Kidney capillary endothelial cell (primary cell): ENCODE results near the gene COMT.

Experiments used
- DNase-seq: peaks from one replicate; pipeline ENCODE4 v3.0.0-alpha.2; 2018; ENCODE audit warnings: low spot score

The COMT gene

GRCh38 chr22:20011993-20012740 is 70.6 kb downstream of the COMT start:
- DNase-seq: no peak

- no peak for DNase-seq
These were observed 71.3 kb downstream of the COMT start for GRCh38 chr22:20012741-20013331.

GRCh38 chr22:20013382-20013871 is 71.9 kb downstream of the COMT start:
- DNase-seq: no peak

GRCh38 chr22:20014526-20015186 is 73.1 kb downstream of the COMT start:
- DNase-seq: no peak

- DNase-seq: no peak
These were observed 73.6 kb downstream of the COMT start for GRCh38 chr22:20015187-20015625.

- DNase-seq: no peak
These were observed 74.6 kb downstream of the COMT start for GRCh38 chr22:20015971-20016733.

- peak; percentile 78 for DNase-seq
These were observed 75.4 kb downstream of the COMT start, which contains the start of gene ARVCF for GRCh38 chr22:20016734-20017621. TSS of gene ARVCF (minus strand) at chr22:20016823. CDS start at chr22:19990794, 26,029 bp downstream.

- no peak for DNase-seq
These were observed 76.0 kb downstream of the COMT start for GRCh38 chr22:20017622-20017958.

- DNase-seq: no peak
These were observed 76.4 kb downstream of the COMT start for GRCh38 chr22:20018001-20018400.
